H9 (cell line): ENCODE data around the gene TOR1A. TPM values are rescaled to one million over a fixed set of nuclear protein-coding genes. Genes with fewer than 3 reads are reported as not detected.

Source experiments
- DNase-seq: peaks from one replicate; pipeline ENCODE4 v3.0.0-alpha.2; 2017
- H2AFZ ChIP-seq: one replicate; pipeline ENCODE4 v1.6.1; 2013; ENCODE audit warnings: mild to moderate bottlenecking, low read length, control low read depth, moderate library complexity
- H2AK5ac ChIP-seq: 2 replicates; pipeline ENCODE4 v1.6.1; 2013; ENCODE audit warnings: low read length, control low read depth, mixed read lengths; ENCODE audit not compliant: insufficient read length
- H2BK120ac ChIP-seq: one replicate; pipeline ENCODE4 v1.6.1; 2013; ENCODE audit warnings: low read depth, mild to moderate bottlenecking, low read length, control low read depth, inconsistent platforms; ENCODE audit not compliant: poor library complexity, severe bottlenecking
- H2BK12ac ChIP-seq: 2 replicates; pipeline ENCODE4 v1.6.1; 2013; ENCODE audit warnings: low read length, control low read depth, mixed read lengths, low read depth; ENCODE audit not compliant: insufficient read length
- H2BK15ac ChIP-seq: 2 replicates; pipeline ENCODE4 v1.6.1; 2013; ENCODE audit warnings: low read depth, low read length, control low read depth
- H2BK20ac ChIP-seq: one replicate; pipeline ENCODE4 v1.6.1; 2013; ENCODE audit warnings: low read depth, mild to moderate bottlenecking, low read length, control low read depth, inconsistent platforms; ENCODE audit not compliant: poor library complexity, severe bottlenecking
- H2BK5ac ChIP-seq: 2 replicates; pipeline ENCODE4 v1.6.1; 2013; ENCODE audit warnings: low read length, control low read depth, mixed read lengths; ENCODE audit not compliant: insufficient read length
- H3K14ac ChIP-seq: 2 replicates; pipeline ENCODE4 v1.6.1; 2013; ENCODE audit warnings: low read length, control low read depth; ENCODE audit not compliant: insufficient read depth
- H3K18ac ChIP-seq: 2 replicates; pipeline ENCODE4 v1.6.1; 2013; ENCODE audit warnings: low read depth, mild to moderate bottlenecking, mixed read lengths, low read length, control low read depth; ENCODE audit not compliant: insufficient read length
- H3K23ac ChIP-seq: 2 replicates; pipeline ENCODE4 v1.6.1; 2013; ENCODE audit warnings: low read length, control low read depth, mixed read lengths, low read depth; ENCODE audit not compliant: insufficient read length
- H3K23me2 ChIP-seq: 2 replicates; pipeline ENCODE4 v1.6.1; 2013; ENCODE audit warnings: low read depth, mild to moderate bottlenecking, mixed read lengths, low read length, control low read depth; ENCODE audit not compliant: insufficient read length, poor library complexity, severe bottlenecking
- H3K27ac ChIP-seq: 2 replicates; pipeline ENCODE4 v1.5.1; 2013; ENCODE audit warnings: low read length, control low read depth, mixed read lengths, low read depth; ENCODE audit not compliant: insufficient read length
- H3K27me3 ChIP-seq: 2 replicates; pipeline ENCODE4 v1.6.1; 2013; ENCODE audit warnings: low read length, control low read depth, inconsistent platforms; ENCODE audit not compliant: insufficient read depth
- H3K4ac ChIP-seq: 2 replicates; pipeline ENCODE4 v1.6.1; 2013; ENCODE audit warnings: low read depth, mild to moderate bottlenecking, control low read depth, inconsistent platforms, low read length, moderate library complexity
- H3K4me1 ChIP-seq: 2 replicates; pipeline ENCODE4 v1.6.1; 2013; ENCODE audit warnings: low read length, control low read depth, inconsistent platforms; ENCODE audit not compliant: insufficient read depth
- H3K4me2 ChIP-seq: 2 replicates; pipeline ENCODE4 v1.6.1; 2013; ENCODE audit warnings: low read length, control low read depth, mixed read lengths; ENCODE audit not compliant: insufficient read length, insufficient read depth
- H3K56ac ChIP-seq: 2 replicates; pipeline ENCODE4 v1.6.1; 2013; ENCODE audit warnings: low read depth, mild to moderate bottlenecking, mixed read lengths, low read length, control low read depth; ENCODE audit not compliant: insufficient read length
- H3K79me1 ChIP-seq: 2 replicates; pipeline ENCODE4 v1.6.1; 2013; ENCODE audit warnings: low read depth, mild to moderate bottlenecking, moderate library complexity, low read length, control low read depth, inconsistent platforms; ENCODE audit not compliant: insufficient read depth, poor library complexity, severe bottlenecking
- H3K79me2 ChIP-seq: 2 replicates; pipeline ENCODE4 v1.6.1; 2013; ENCODE audit warnings: low read length, control low read depth, inconsistent platforms; ENCODE audit not compliant: insufficient read depth
- H3K9ac ChIP-seq: 2 replicates; pipeline ENCODE4 v1.6.1; 2013; ENCODE audit warnings: low read length, control low read depth, mixed read lengths; ENCODE audit not compliant: insufficient read length; ENCODE audit errors: extremely low read depth
- H3K9me3 ChIP-seq: one replicate; pipeline ENCODE4 v1.6.1; 2013; ENCODE audit warnings: low read depth, low read length, inconsistent platforms; ENCODE audit not compliant: control insufficient read depth
- H3T11ph ChIP-seq: one replicate; pipeline ENCODE4 v1.6.1; 2013; ENCODE audit warnings: mild to moderate bottlenecking, low read length, control low read depth, inconsistent platforms
- H4K20me1 ChIP-seq: one replicate; pipeline ENCODE4 v1.6.1; 2013; ENCODE audit not compliant: control insufficient read depth, insufficient read length, insufficient read depth
- H4K5ac ChIP-seq: 2 replicates; pipeline ENCODE4 v1.6.1; 2013; ENCODE audit warnings: low read depth, mild to moderate bottlenecking, mixed read lengths, low read length, control low read depth; ENCODE audit not compliant: insufficient read length
- H4K8ac ChIP-seq: replicated peaks from 2 replicates; pipeline ENCODE4 v1.6.1; 2013; ENCODE audit warnings: low read length, control low read depth, mixed read lengths, low read depth; ENCODE audit not compliant: insufficient read length
- H4K91ac ChIP-seq: 2 replicates; pipeline ENCODE4 v1.6.1; 2013; ENCODE audit warnings: low read depth, mild to moderate bottlenecking, moderate library complexity, mixed read lengths, low read length, control low read depth; ENCODE audit not compliant: insufficient read length
- H3K27ac Mint-ChIP-seq, 3 experiments: 2 replicates in 2 of 3; 3 replicates in 1 of 3; pipeline ENCODE4 v1.8.0; 2020 to 2021; ENCODE audit warnings: mixed read lengths in 3 of 3, mild to moderate bottlenecking in 1 of 3, moderate library complexity in 1 of 3
- H3K27me3 Mint-ChIP-seq: 2 replicates; pipeline ENCODE4 v1.8.0; 2021; ENCODE audit warnings: low read depth, mild to moderate bottlenecking, moderate library complexity, mixed read lengths
- H3K36me3 Mint-ChIP-seq, 3 experiments: 2 replicates in 2 of 3; 3 replicates in 1 of 3; pipeline ENCODE4 v1.8.0; 2020 to 2021; ENCODE audit warnings: low read depth in 3 of 3, mixed read lengths in 3 of 3; ENCODE audit not compliant: insufficient read depth in 1 of 3
- H3K4me1 Mint-ChIP-seq, 2 experiments: 2 replicates each; pipeline ENCODE4 v1.8.0; 2020; ENCODE audit warnings: mixed read lengths in 2 of 2
- H3K4me3 Mint-ChIP-seq, 2 experiments: 2 replicates in 1 of 2; 3 replicates in 1 of 2; pipeline ENCODE4 v1.8.0; 2020 to 2021; ENCODE audit warnings: mild to moderate bottlenecking in 2 of 2, mixed read lengths in 2 of 2, moderate library complexity in 1 of 2
- H3K9me3 Mint-ChIP-seq, 2 experiments: 2 replicates in 1 of 2; 3 replicates in 1 of 2; pipeline ENCODE4 v1.8.0; 2020; ENCODE audit warnings: mild to moderate bottlenecking in 2 of 2, mixed read lengths in 2 of 2, moderate library complexity in 1 of 2
- WGBS: extraction: QIAGEN DNeasy Blood & Tissue Kit; methylation state at CpG from one replicate; pipeline ENCODE4 v1.1.7; 2013; ENCODE audit warnings: missing lambda C conversion rate, low lambda C conversion rate, mixed read lengths; ENCODE audit not compliant: insufficient read length; ENCODE audit errors: extremely low coverage; 5-methylcytosine and 5-hydroxymethylcytosine counted together
- total RNA-seq: library from RNA; stranded (reverse); gene quantifications from 2 replicates; pipeline ENCODE4 v1.2.1, GENCODE V29; 2021
- TF ChIP-seq, protein P1 (sequence below): fragments of 200-600 bp; sonication (generic); conservative IDR thresholded peaks from 3 replicates; pipeline ENCODE4 v1.8.0; 2021; ENCODE audit warnings: antibody characterized with exemption, mild to moderate bottlenecking

TOR1A gene
- total RNA-seq, 1 experiment from 2014 or later = 60.1 TPM

DNA sequence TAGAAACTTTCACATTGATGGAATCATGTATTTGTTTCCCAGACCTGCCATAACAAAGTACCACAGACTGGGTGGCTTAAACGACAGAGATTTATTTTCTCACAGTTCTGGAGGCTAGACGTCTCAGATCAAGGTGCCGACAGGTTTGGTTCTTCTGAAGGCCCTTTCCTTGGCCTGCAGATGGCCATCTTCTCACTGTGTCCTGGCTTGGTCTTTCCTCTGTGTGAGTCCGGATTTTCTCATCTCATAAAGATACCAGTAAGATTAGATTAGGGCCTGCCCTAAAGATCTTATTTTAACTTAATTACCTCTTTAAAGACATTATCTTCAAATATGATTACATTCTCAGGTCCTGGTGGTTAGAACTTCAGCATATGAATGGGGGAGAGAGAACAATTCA, 17.1 kb upstream of the TOR1A start:
- H3K9me3 ChIP-seq = no peaks in the 10 kb centered on the region
- no peak overlapping the region for H3K56ac ChIP-seq
- no peak overlapping the region for H2AK5ac ChIP-seq
- no peaks in the 10 kb centered on the region for H3K79me1 ChIP-seq
- H3K27ac ChIP-seq = no peak overlapping the region
- no peak overlapping the region for H4K5ac ChIP-seq
- no peaks in the 10 kb centered on the region for H3K27me3 ChIP-seq
- H2AFZ ChIP-seq = no peak overlapping the region
- TF ChIP-seq, protein P1, sequence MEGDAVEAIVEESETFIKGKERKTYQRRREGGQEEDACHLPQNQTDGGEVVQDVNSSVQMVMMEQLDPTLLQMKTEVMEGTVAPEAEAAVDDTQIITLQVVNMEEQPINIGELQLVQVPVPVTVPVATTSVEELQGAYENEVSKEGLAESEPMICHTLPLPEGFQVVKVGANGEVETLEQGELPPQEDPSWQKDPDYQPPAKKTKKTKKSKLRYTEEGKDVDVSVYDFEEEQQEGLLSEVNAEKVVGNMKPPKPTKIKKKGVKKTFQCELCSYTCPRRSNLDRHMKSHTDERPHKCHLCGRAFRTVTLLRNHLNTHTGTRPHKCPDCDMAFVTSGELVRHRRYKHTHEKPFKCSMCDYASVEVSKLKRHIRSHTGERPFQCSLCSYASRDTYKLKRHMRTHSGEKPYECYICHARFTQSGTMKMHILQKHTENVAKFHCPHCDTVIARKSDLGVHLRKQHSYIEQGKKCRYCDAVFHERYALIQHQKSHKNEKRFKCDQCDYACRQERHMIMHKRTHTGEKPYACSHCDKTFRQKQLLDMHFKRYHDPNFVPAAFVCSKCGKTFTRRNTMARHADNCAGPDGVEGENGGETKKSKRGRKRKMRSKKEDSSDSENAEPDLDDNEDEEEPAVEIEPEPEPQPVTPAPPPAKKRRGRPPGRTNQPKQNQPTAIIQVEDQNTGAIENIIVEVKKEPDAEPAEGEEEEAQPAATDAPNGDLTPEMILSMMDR = no peak
- no peak overlapping the region for H3K23ac ChIP-seq
- H3K23me2 ChIP-seq = no peaks in the 10 kb centered on the region
- H2BK5ac ChIP-seq = no peak overlapping the region
- no peak overlapping the region for H3K4ac ChIP-seq
- H3K9ac ChIP-seq = no peak overlapping the region
- H3K79me2 ChIP-seq = no peaks in the 10 kb centered on the region
- H3K4me1 ChIP-seq = peaks cover 6% of the 10 kb centered on the region; the same call in 1 of the 2 replicates
- no peak overlapping the region for H2BK12ac ChIP-seq
- H3K4me2 ChIP-seq = no peak overlapping the region
- no peak overlapping the region for H3K18ac ChIP-seq
- no peaks in the 10 kb centered on the region for H3K9me3 Mint-ChIP-seq
- peaks cover 0 to 2% (median 0%) of the 10 kb centered on the region in 3 experiments; a peak in 2 of 7 replicates for H3K36me3 Mint-ChIP-seq
- H3K4me1 Mint-ChIP-seq = peaks cover 39 to 46% of the 10 kb centered on the region in 2 experiments
- no peak overlapping the region for H3T11ph ChIP-seq
- H2BK15ac ChIP-seq = no peak overlapping the region
- H3K4me3 Mint-ChIP-seq = no peak overlapping the region; a peak in 1 of 5 replicates
- peak overlapping the region in 2 of 3 experiments; percentile 24 to 37; a peak in 2 of 7 replicates for H3K27ac Mint-ChIP-seq
- H4K20me1 ChIP-seq = no peaks in the 10 kb centered on the region
- H3K27me3 Mint-ChIP-seq = no peaks in the 10 kb centered on the region; the same call in 1 of the 2 replicates
- H4K8ac ChIP-seq = no peak overlapping the region
- no CpG with 5 or more reads among the region's 4 CpGs for WGBS
- no peak for DNase-seq
- H2BK20ac ChIP-seq = no peak overlapping the region
- H3K14ac ChIP-seq = no peak overlapping the region
- no peak overlapping the region for H4K91ac ChIP-seq
- H2BK120ac ChIP-seq = no peak overlapping the region
